H1 (cell line): Measurements from ENCODE around the gene EPHA4. TPM values are rescaled to one million over a fixed set of nuclear protein-coding genes. Genes with fewer than 3 reads are reported as not detected.

Source experiments
- CTCF ChIA-PET: fragments of 300-600 bp; sonication (Branson Sonifier 250); formaldehyde crosslinking; loops from one replicate; lab custom pipeline; 2021; ENCODE audit not compliant: partially characterized antibody; lab: Charles Lee
- POLR2A ChIA-PET: fragments of 300-600 bp; sonication (Branson Sonifier 250); formaldehyde crosslinking; loops from one replicate; lab custom pipeline; 2021; ENCODE audit warnings: inconsistent platforms; ENCODE audit not compliant: partially characterized antibody; lab: Charles Lee
- DNase-seq, 2 experiments: peaks; one replicate each; pipeline versions ENCODE4 v3.0.0 to v3.0.0-alpha.2; 2010 to 2022; ENCODE audit warnings: low spot score in 2 of 2, low read depth in 1 of 2, mixed read lengths in 1 of 2
- FAIRE-seq: peaks from 2 replicates; lab custom pipeline; 2011; peaks lifted over from hg19 to GRCh38; lab: Jason Lieb, UNC
- H2AFZ ChIP-seq: 2 replicates; pipeline ENCODE4 v1.8.1; 2012; ENCODE audit warnings: low read length, inconsistent platforms
- H2AK5ac ChIP-seq: 2 replicates; pipeline ENCODE4 v1.6.1; 2013; ENCODE audit warnings: low read depth, low read length
- H2BK120ac ChIP-seq: replicated peaks from 2 replicates; pipeline ENCODE3; 2013; ENCODE audit warnings: low read depth, low read length, inconsistent platforms
- H2BK12ac ChIP-seq: 2 replicates; pipeline ENCODE4 v1.6.1; 2013; ENCODE audit warnings: low read depth, low read length
- H2BK15ac ChIP-seq: 2 replicates; pipeline ENCODE4 v1.6.1; 2013; ENCODE audit warnings: low read length
- H2BK20ac ChIP-seq: 2 replicates; pipeline ENCODE4 v1.6.1; 2013; ENCODE audit warnings: low read length
- H2BK5ac ChIP-seq: 2 replicates; pipeline ENCODE4 v1.6.1; 2013; ENCODE audit warnings: low read depth, low read length
- H3K14ac ChIP-seq: 2 replicates; pipeline ENCODE4 v1.6.1; 2013; ENCODE audit warnings: inconsistent platforms; ENCODE audit not compliant: insufficient read length
- H3K18ac ChIP-seq: 2 replicates; pipeline ENCODE4 v1.6.1; 2013; ENCODE audit warnings: low read length; ENCODE audit errors: extremely low read depth
- H3K23ac ChIP-seq: 2 replicates; pipeline ENCODE4 v1.6.1; 2013; ENCODE audit warnings: inconsistent platforms; ENCODE audit not compliant: insufficient read length
- H3K23me2 ChIP-seq: 2 replicates; pipeline ENCODE4 v1.6.1; 2013; ENCODE audit warnings: low read depth, low read length
- H3K27ac ChIP-seq: 2 replicates; pipeline ENCODE4 v1.6.1; 2011; ENCODE audit warnings: low read depth, low read length, inconsistent platforms
- H3K27me3 ChIP-seq, 4 experiments: replicated peaks in 1 of 4; 1 replicate in 1 of 4; 2 replicates in 3 of 4; pipeline versions ENCODE4 v1.6.1 to v1.8.1; 2011 to 2013; ENCODE audit warnings: low read length in 3 of 4, mild to moderate bottlenecking in 3 of 4, inconsistent platforms in 2 of 4, mixed read lengths in 2 of 4, moderate library complexity in 1 of 4; ENCODE audit not compliant: control insufficient read depth in 3 of 4, insufficient read depth in 3 of 4; ENCODE audit errors: extremely low read depth in 1 of 4
- H3K36me3 ChIP-seq, 4 experiments: 2 replicates each; pipeline versions ENCODE4 v1.6.1 to v1.8.1; 2011 to 2013; ENCODE audit warnings: mild to moderate bottlenecking in 4 of 4, low read length in 3 of 4, moderate library complexity in 2 of 4, control low read depth in 1 of 4, inconsistent platforms in 1 of 4; ENCODE audit not compliant: insufficient read depth in 4 of 4, control insufficient read depth in 2 of 4
- H3K4ac ChIP-seq: replicated peaks from 2 replicates; pipeline ENCODE3; 2013; ENCODE audit warnings: low read length, low read depth, mixed read lengths, inconsistent platforms; ENCODE audit not compliant: insufficient read length
- H3K4me1 ChIP-seq, 4 experiments: replicated peaks in 1 of 4; 1 replicate in 1 of 4; 2 replicates in 3 of 4; pipeline versions ENCODE4 v1.6.1 to v1.8.1; 2011 to 2013; ENCODE audit warnings: low read length in 3 of 4, inconsistent platforms in 2 of 4, mixed read lengths in 1 of 4; ENCODE audit not compliant: insufficient read depth in 4 of 4, control insufficient read depth in 3 of 4
- H3K4me2 ChIP-seq, 2 experiments: 2 replicates each; pipeline versions ENCODE4 v1.6.1 to v1.8.1; 2011 to 2013; ENCODE audit warnings: low read depth in 2 of 2, low read length in 2 of 2, control low read depth in 1 of 2, inconsistent platforms in 1 of 2, mild to moderate bottlenecking in 1 of 2; ENCODE audit not compliant: insufficient read depth in 1 of 2
- H3K4me3 ChIP-seq, 4 experiments: fragments of 200-600, 300-600 bp in 1 of 4; sonication (generic), shearing (Covaris generic), sonication (Bioruptor Twin) in 1 of 4; 2 replicates each; pipeline versions ENCODE4 v1.5.1 to v1.8.1; 2011 to 2016; ENCODE audit warnings: low read length in 4 of 4, low read depth in 3 of 4, control low read depth in 2 of 4, inconsistent platforms in 2 of 4, mild to moderate bottlenecking in 2 of 4, mixed read lengths in 1 of 4, moderate library complexity in 1 of 4; ENCODE audit not compliant: insufficient read depth in 2 of 4; ENCODE audit errors: extremely low read depth in 1 of 4
- H3K56ac ChIP-seq: replicated peaks from 2 replicates; pipeline ENCODE3; 2013; ENCODE audit warnings: low read depth, mild to moderate bottlenecking, mixed read lengths, low read length, inconsistent platforms; ENCODE audit not compliant: insufficient read length
- H3K79me1 ChIP-seq: 2 replicates; pipeline ENCODE4 v1.6.1; 2013; ENCODE audit warnings: low read depth, low read length, control low read depth
- H3K79me2 ChIP-seq, 2 experiments: 2 replicates each; pipeline versions ENCODE4 v1.6.1 to v1.8.1; 2012 to 2013; ENCODE audit warnings: low read length in 2 of 2, mild to moderate bottlenecking in 2 of 2, inconsistent platforms in 1 of 2; ENCODE audit not compliant: insufficient read depth in 2 of 2, control insufficient read depth in 1 of 2
- H3K9ac ChIP-seq, 4 experiments: replicated peaks in 1 of 4; 1 replicate in 1 of 4; 2 replicates in 3 of 4; pipeline versions ENCODE4 v1.6.1 to v1.8.1; 2011 to 2013; ENCODE audit warnings: low read depth in 3 of 4, low read length in 3 of 4, control low read depth in 2 of 4, mild to moderate bottlenecking in 2 of 4, moderate library complexity in 2 of 4, inconsistent platforms in 1 of 4; ENCODE audit errors: extremely low read depth in 1 of 4
- H3K9me3 ChIP-seq, 2 experiments: 2 replicates each; pipeline versions ENCODE4 v1.6.1 to v1.8.1; 2012 to 2013; ENCODE audit warnings: mild to moderate bottlenecking in 2 of 2, moderate library complexity in 2 of 2, control low read depth in 1 of 2, inconsistent platforms in 1 of 2, low read depth in 1 of 2, low read length in 1 of 2, mixed read lengths in 1 of 2; ENCODE audit not compliant: insufficient read depth in 2 of 2
- H4K20me1 ChIP-seq, 2 experiments: replicated peaks in 1 of 2; 2 replicates each; pipeline versions ENCODE3 to v1.8.1; 2011 to 2013; ENCODE audit warnings: inconsistent platforms in 2 of 2, low read length in 2 of 2, mild to moderate bottlenecking in 1 of 2; ENCODE audit not compliant: insufficient read depth in 2 of 2, control insufficient read depth in 1 of 2
- H4K5ac ChIP-seq: 2 replicates; pipeline ENCODE4 v1.6.1; 2013; ENCODE audit warnings: low read length, low read depth, mixed read lengths, inconsistent platforms; ENCODE audit not compliant: insufficient read length
- H4K8ac ChIP-seq: 2 replicates; pipeline ENCODE4 v1.8.0; 2013; ENCODE audit warnings: mild to moderate bottlenecking, moderate library complexity, low read length, inconsistent platforms; ENCODE audit not compliant: insufficient read depth; ENCODE audit errors: extremely low read depth
- H4K91ac ChIP-seq: replicated peaks from 2 replicates; pipeline ENCODE3; 2013; ENCODE audit warnings: low read length, mixed read lengths, inconsistent platforms; ENCODE audit not compliant: insufficient read length
- ATF2 ChIP-seq: IDR thresholded peaks from 2 replicates; pipeline ENCODE4 v1.6.1; 2012; ENCODE audit warnings: low read length, inconsistent platforms
- CBX8 ChIP-seq: fragments of 300-800, 300-1000 bp; sonication (generic); IDR thresholded peaks from 2 replicates; pipeline ENCODE4 v1.7.1; 2016; ENCODE audit warnings: low read depth, low read length, borderline replicate concordance
- CHD1 ChIP-seq: IDR thresholded peaks from 2 replicates; pipeline ENCODE4 v1.6.1; 2012; ENCODE audit warnings: low read depth, low read length, improper control_type of control experiment
- EGR1 ChIP-seq: IDR thresholded peaks from 2 replicates; pipeline ENCODE4 v1.6.1; 2011; ENCODE audit warnings: low read depth, low read length, borderline replicate concordance
- FOSL1 ChIP-seq: IDR thresholded peaks from 2 replicates; pipeline ENCODE4 v1.6.1; 2011; ENCODE audit warnings: mild to moderate bottlenecking, low read depth, low read length, moderate library complexity; ENCODE audit not compliant: insufficient read depth
- HDAC6 ChIP-seq: IDR thresholded peaks from one replicate; pipeline ENCODE4 v1.7.1; 2012; ENCODE audit warnings: low read depth, mild to moderate bottlenecking, inconsistent platforms, low read length, moderate library complexity
- KDM5A ChIP-seq: fragments of 200-600 bp; IDR thresholded peaks from 2 replicates; pipeline ENCODE4 v1.7.1; 2012; ENCODE audit warnings: mild to moderate bottlenecking, low read length, inconsistent platforms, mixed read lengths
- PHF8 ChIP-seq: fragments of 200-600 bp; sonication (generic); conservative IDR thresholded peaks from 2 replicates; pipeline ENCODE4 v1.7.1; 2012; ENCODE audit warnings: low read depth, mild to moderate bottlenecking, inconsistent platforms, low read length, moderate library complexity
- RFX5 ChIP-seq: IDR thresholded peaks from 2 replicates; pipeline ENCODE4 v1.6.1; 2011; ENCODE audit warnings: low read depth, low read length, improper control_type of control experiment, borderline replicate concordance
- SIN3A ChIP-seq, 2 experiments: IDR thresholded peaks in 1 of 2; conservative IDR thresholded peaks in 1 of 2; 2 replicates each; pipeline ENCODE4 v1.6.1; 2011 to 2012; ENCODE audit warnings: low read length in 2 of 2, improper control_type of control experiment in 1 of 2, low read depth in 1 of 2, mild to moderate bottlenecking in 1 of 2
- YY1 ChIP-seq: IDR thresholded peaks from 2 replicates; pipeline ENCODE4 v1.6.1; 2011; ENCODE audit warnings: low read depth, mild to moderate bottlenecking, low read length
- WGBS, 2 experiments: shearing (Covaris generic) in 1 of 2; methylation state at CpG; one replicate each; pipeline versions ENCODE4 v1.1.6 to v1.1.7; 2013 to 2015; ENCODE audit warnings: low lambda C conversion rate in 2 of 2, mixed read lengths in 2 of 2, inconsistent platforms in 1 of 2, low coverage in 1 of 2, missing lambda C conversion rate in 1 of 2; ENCODE audit not compliant: insufficient replicate concordance in 2 of 2, insufficient coverage in 1 of 2, insufficient read length in 1 of 2; ENCODE audit errors: extremely low coverage in 1 of 2, missing lambda C conversion rate in 1 of 2; 5-methylcytosine and 5-hydroxymethylcytosine counted together
- polyA plus RNA-seq, 7 experiments: library from polyadenylated mRNA; depleted of rRNA in 3 of 7; stranded (reverse) in 5 of 7; unstranded in 2 of 7; fragments of >200 nt in 5 of 7; fragments of 200-250 nt in 2 of 7; gene quantifications; 1 replicate in 5 of 7; 2 replicates in 1 of 7; 4 replicates in 1 of 7; pipeline versions ENCODE4 v1.2.1 to v1.2.3, GENCODE V29; 2011 to 2013; ENCODE audit warnings: missing spikeins in 2 of 7, mixed read lengths in 2 of 7
- total RNA-seq: library from RNA; stranded (reverse); fragmentation: NEBNext Ultra II Directional; extraction: Animal tissue kit (Norgen Biotek cat#: 25700); gene quantifications from 2 replicates; pipeline ENCODE4 v1.2.1, GENCODE V29; 2021

Gene EPHA4
- total and polyA plus RNA-seq, 2 of the 8 experiments (the other 6 are each of a cell fraction or from before 2014, with no cell fraction given), result 4.3 to 5.7 TPM

GRCh38 chr2:221541131-221541735, 30.9 kb downstream of the EPHA4 start:
- no peak overlapping the region for H3K56ac ChIP-seq
- no peaks in the 10 kb centered on the region for H3K9me3 ChIP-seq
- H3K9ac ChIP-seq, result no peak overlapping the region
- no peaks in the 10 kb centered on the region for H3K79me2 ChIP-seq
- CTCF ChIA-PET, result interaction anchor here (0.8 to 1.2 kb wide), 6 partner anchors 9 to 49 kb away, joined by 3 to 5 read pairs (median 4); no protein-coding TSS in a partner anchor
- no peak overlapping the region for H2AK5ac ChIP-seq
- H3K36me3 ChIP-seq, result no peaks in the 10 kb centered on the region
- H4K8ac ChIP-seq, result no peak overlapping the region
- H3K23ac ChIP-seq, result no peak overlapping the region
- H2BK20ac ChIP-seq, result no peak overlapping the region
- H3K27me3 ChIP-seq, result no peaks in the 10 kb centered on the region
- H2BK12ac ChIP-seq, result no peak overlapping the region
- peaks cover 0 to 5% (median 0%) of the 10 kb centered on the region in 4 experiments; a peak in 1 of 7 replicates for H3K4me1 ChIP-seq
- no peaks in the 10 kb centered on the region for H3K23me2 ChIP-seq
- POLR2A ChIA-PET, result interaction anchor here (1.0 kb wide), 1 partner anchor 12 kb away, joined by 4 read pairs; no protein-coding TSS in a partner anchor
- no peak overlapping the region for H3K4me3 ChIP-seq
- H3K79me1 ChIP-seq, result no peaks in the 10 kb centered on the region
- FAIRE-seq (no peak), DNase-seq (no peak)
- no peak overlapping the region for H2AFZ ChIP-seq
- H4K20me1 ChIP-seq, result no peaks in the 10 kb centered on the region
- H4K91ac ChIP-seq, result no peak overlapping the region
- no peak overlapping the region for H4K5ac ChIP-seq
- no peak overlapping the region for H2BK120ac ChIP-seq
- 99% methylated on average over 6 of the region's 6 CpGs; no CpG with 5 or more reads in 1 of the 2 experiments for WGBS, 2 experiments
- no peak overlapping the region for H3K14ac ChIP-seq
- H3K27ac ChIP-seq, result no peak overlapping the region
- H3K18ac ChIP-seq, result no peak overlapping the region
- no peak overlapping the region for H3K4me2 ChIP-seq
- H3K4ac ChIP-seq, result no peak overlapping the region
- no peak overlapping the region for H2BK5ac ChIP-seq
- 0 out of 2 replicates have a peak overlapping the region, but pooled peaks have one; percentile 32 for H2BK15ac ChIP-seq
- TF ChIP-seq EGR1 (no peak), RFX5 (no peak), ATF2 (no peak), PHF8 (no peak), FOSL1 (no peak), CBX8 (no peak), HDAC6 (no peak), CHD1 (no peak), SIN3A (conservative IDR thresholded peaks at IDR 0.05 in 1 of 2, IDR thresholded peaks at IDR 0.05 in 1 of 2; ENCODE audit: low read depth in 1 of 2, low read length in 2 of 2) (no peak), KDM5A (no peak), YY1 (no peak)
